Right atrium auricular region (tissue), 2 donors: Measurements from ENCODE around the gene RCBTB1. TPM values are rescaled to one million over a fixed set of nuclear protein-coding genes. Genes with fewer than 3 reads are reported as not detected.
A peak's percentile ranks its signal among the peaks of the same experiment; 100 is the strongest.

Source experiments
- DNase-seq: peaks from one replicate; pipeline ENCODE4 v3.0.0-alpha.2; 2019; ENCODE audit warnings: low spot score
- H3K27ac ChIP-seq, 2 donors: fragments of 200-600 bp; sonication (generic); 1 replicate in 1 of 2; 2 replicates in 1 of 2; pipeline ENCODE4 v1.5.1; 2016 to 2019
- H3K27me3 ChIP-seq, 2 donors: fragments of 200-600 bp; sonication (generic); one replicate each; pipeline versions ENCODE4 v1.5.1 to v1.6.0; 2017 to 2019
- H3K36me3 ChIP-seq: fragments of 200-600 bp; sonication (generic); one replicate; pipeline ENCODE4 v1.5.1; 2016
- H3K4me1 ChIP-seq, 2 donors: fragments of 200-600 bp; sonication (generic); one replicate each; pipeline versions ENCODE4 v1.5.1 to v1.6.0; 2017 to 2019
- H3K4me3 ChIP-seq, 2 donors: fragments of 200-600 bp; sonication (generic); 1 replicate in 1 of 2; 2 replicates in 1 of 2; pipeline ENCODE4 v1.5.1; 2017 to 2019; ENCODE audit warnings: mild to moderate bottlenecking in 1 of 2, moderate library complexity in 1 of 2
- H3K9me3 ChIP-seq, 2 donors: fragments of 200-600 bp; sonication (generic); one replicate each; pipeline ENCODE4 v1.5.1; 2019
- total RNA-seq, 2 donors: library from RNA; depleted of rRNA; stranded (reverse); fragments of >200 nt; gene quantifications; one replicate each; pipeline ENCODE4 v1.1.0, GENCODE V29; 2016
- TF ChIP-seq, protein P1 (sequence below), 2 donors: fragments of 200-600 bp; sonication (generic); IDR thresholded peaks; one replicate each; pipeline ENCODE4 v1.5.1; 2019; ENCODE audit warnings: antibody characterized with exemption in 2 of 2

Gene RCBTB1
- total RNA-seq, 2 donors from 2014 or later: 8.9 to 19.6 TPM

DNA sequence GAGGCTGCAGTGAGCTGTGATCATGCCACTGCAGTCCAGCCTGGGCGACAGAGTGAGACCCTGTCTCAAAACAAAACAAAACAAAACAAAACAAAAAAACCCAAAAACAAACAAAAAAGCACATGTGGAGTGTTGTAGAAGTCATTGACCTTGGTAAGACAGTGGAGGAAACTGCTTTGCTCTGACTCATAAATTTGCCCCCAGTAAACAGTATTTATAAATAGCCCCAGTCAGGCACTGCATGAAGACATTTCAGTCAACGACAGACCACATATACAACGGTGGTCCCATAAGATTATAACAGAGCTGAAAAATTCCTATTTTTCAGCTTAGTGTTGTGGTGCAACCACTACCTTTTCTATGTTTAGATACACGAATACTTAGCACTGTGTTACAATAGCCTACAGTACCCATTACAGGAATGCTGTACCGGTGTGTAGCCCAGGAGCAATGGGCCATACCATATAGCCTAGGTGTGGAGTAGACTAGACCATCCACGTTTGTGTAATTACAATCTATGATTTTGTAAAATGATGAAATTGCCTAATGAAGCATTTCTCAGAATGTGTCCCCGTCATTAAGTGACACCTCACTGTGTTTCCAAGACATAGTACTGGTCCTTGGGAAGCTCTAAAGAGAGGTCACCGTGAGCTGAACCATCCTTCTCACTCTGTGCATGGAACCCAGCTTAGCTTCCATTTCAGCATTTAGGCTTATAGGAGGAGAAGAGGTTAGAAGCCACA, 44.0 kb upstream of the RCBTB1 start:
- peak overlapping the region in 1 of 2 donors; percentile 37 for H3K27ac ChIP-seq

DNA sequence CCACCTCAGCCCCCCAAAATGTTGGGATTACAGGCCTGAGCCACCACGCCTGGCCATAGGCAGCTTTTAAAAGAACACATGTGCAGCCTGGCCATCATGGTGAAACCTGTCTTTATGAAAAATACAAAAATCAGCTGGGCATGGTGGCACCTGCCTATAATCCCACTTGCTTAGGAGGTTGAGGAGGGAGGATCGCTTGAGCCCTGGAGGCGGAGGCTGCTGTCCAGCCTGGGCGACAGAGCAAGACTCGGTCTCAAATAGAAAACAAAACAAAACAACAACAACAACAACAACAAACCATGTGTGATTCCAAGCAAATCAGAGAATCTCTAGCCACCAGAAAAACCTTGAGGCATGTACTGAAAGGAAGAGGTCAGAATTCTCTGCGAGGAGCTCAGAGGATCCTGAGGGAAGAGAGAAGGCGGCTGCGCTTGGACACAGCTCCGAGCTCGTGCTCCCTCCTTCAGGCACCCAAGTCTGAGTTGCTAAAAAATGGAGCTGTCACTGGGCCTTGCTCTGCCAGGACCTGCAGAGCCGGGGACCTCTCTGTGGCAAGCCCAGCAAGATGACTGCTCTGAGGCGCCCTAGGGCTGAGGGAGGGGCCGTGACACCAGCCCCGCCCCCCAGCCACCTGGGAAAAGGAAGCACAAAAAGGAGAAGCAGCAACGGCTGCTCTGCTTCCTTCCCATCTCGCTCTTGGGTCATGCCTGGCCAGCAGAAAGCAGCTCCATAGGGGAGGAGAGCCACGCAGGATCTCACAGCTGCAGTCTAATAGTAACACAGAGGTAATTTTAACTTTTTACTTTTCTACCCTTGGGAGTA, 42.7 kb upstream of the RCBTB1 start, which contains the start of gene ARL11:
Gene ARL11 (plus strand): TSS at position 677 of the 822 bp plus-strand sequence. CDS start 1,941 bp downstream, outside the sequence.
- Histone ChIP-seq H3K4me1 (peaks cover 0 to 18% of the 10 kb centered on the region in 2 donors), H3K4me3 (peak within 1 kb of the TSS in 1 of 2 donors; percentile 18), H3K36me3 (no peaks in the 10 kb centered on the region), H3K27ac (peak within 1 kb of the TSS; percentile 14 to 37), H3K27me3 (no peaks in the 10 kb centered on the region), H3K9me3 (no peaks in the 10 kb centered on the region)
- no peak for DNase-seq
- TF ChIP-seq, protein P1, sequence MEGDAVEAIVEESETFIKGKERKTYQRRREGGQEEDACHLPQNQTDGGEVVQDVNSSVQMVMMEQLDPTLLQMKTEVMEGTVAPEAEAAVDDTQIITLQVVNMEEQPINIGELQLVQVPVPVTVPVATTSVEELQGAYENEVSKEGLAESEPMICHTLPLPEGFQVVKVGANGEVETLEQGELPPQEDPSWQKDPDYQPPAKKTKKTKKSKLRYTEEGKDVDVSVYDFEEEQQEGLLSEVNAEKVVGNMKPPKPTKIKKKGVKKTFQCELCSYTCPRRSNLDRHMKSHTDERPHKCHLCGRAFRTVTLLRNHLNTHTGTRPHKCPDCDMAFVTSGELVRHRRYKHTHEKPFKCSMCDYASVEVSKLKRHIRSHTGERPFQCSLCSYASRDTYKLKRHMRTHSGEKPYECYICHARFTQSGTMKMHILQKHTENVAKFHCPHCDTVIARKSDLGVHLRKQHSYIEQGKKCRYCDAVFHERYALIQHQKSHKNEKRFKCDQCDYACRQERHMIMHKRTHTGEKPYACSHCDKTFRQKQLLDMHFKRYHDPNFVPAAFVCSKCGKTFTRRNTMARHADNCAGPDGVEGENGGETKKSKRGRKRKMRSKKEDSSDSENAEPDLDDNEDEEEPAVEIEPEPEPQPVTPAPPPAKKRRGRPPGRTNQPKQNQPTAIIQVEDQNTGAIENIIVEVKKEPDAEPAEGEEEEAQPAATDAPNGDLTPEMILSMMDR (IDR thresholded peaks at IDR 0.05): no peak

More for the DNA sequence above, 44.0 kb upstream of the RCBTB1 start:
- no peak for DNase-seq
- H3K9me3 ChIP-seq: no peaks in the 10 kb centered on the region
- peak overlapping the region in 1 of 2 donors; percentile 18 for H3K4me3 ChIP-seq
- no peaks in the 10 kb centered on the region for H3K36me3 ChIP-seq
- H3K27me3 ChIP-seq: no peaks in the 10 kb centered on the region
- TF ChIP-seq, protein P1 (IDR thresholded peaks at IDR 0.05): no peak
- peaks cover 0 to 18% of the 10 kb centered on the region in 2 donors for H3K4me1 ChIP-seq

DNA sequence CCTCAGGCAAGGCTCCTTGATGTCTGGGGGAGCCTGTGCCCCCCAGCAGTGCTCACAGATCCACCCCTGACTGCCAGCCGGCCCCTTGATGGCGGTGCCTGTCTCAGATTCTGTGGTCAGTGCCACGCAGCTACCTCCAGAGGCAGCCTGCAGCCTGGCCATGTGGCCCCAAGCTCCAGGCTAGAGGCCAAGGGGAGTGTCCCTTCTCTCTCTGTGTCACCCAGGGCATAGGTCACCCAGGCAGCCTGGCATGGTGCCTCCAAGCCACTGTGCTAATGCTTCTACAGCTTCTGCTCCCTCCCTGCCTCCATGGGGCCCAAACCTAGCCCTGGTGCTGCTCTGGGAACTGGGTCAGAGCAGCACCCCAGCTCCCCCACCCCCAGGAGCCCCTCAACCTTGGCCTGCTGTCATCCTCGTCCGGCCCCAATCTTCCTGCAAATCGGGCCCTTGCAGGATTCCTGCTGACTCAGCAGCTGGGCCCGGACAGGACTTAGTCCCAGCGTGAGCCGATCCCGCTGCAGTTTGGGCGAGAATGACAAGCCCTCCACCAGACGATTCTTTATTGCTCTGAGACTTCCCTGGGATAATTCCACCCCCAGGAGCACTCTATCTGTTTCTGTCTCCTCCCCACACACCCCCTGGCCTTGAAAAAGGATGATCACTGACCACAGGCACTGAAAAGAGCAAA, 40.2 kb upstream of the RCBTB1 start:
- Histone ChIP-seq H3K4me1 (peaks cover 0 to 22% of the 10 kb centered on the region in 2 donors), H3K36me3 (no peaks in the 10 kb centered on the region), H3K27me3 (no peaks in the 10 kb centered on the region), H3K9me3 (no peaks in the 10 kb centered on the region), H3K27ac (peak overlapping the region; percentile 22 to 63), H3K4me3 (no peak overlapping the region)
- no peak for DNase-seq
- TF ChIP-seq, protein P1 (IDR thresholded peaks at IDR 0.05): no peak

DNA sequence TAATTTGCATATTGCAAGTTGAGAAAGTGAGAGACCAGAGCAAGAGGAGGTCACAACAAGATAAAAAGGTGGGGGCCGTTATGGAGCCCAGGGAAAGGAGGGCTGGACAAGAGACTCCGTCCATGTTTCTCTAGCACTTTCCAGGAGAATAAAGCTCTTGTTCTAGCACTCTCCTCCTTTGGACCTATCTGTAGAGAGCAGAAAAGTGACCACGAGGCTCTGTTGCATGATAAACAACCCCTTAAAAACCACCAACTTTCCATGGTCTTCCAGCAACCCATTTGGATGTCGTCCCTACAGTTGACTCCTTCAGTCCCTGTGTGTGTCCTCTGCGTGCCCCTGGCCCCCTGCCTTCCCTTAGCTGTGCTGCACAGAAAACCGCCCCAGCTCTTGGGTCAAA, 38.9 kb upstream of the RCBTB1 start:
- H3K27ac ChIP-seq: peak overlapping the region in 1 of 2 donors; percentile 63
- H3K36me3 ChIP-seq: no peaks in the 10 kb centered on the region
- TF ChIP-seq, protein P1 (IDR thresholded peaks at IDR 0.05): no peak
- no peak overlapping the region for H3K4me3 ChIP-seq
- H3K4me1 ChIP-seq: peaks cover 0 to 27% of the 10 kb centered on the region in 2 donors
- no peak for DNase-seq
- no peaks in the 10 kb centered on the region for H3K27me3 ChIP-seq
- no peaks in the 10 kb centered on the region for H3K9me3 ChIP-seq

DNA sequence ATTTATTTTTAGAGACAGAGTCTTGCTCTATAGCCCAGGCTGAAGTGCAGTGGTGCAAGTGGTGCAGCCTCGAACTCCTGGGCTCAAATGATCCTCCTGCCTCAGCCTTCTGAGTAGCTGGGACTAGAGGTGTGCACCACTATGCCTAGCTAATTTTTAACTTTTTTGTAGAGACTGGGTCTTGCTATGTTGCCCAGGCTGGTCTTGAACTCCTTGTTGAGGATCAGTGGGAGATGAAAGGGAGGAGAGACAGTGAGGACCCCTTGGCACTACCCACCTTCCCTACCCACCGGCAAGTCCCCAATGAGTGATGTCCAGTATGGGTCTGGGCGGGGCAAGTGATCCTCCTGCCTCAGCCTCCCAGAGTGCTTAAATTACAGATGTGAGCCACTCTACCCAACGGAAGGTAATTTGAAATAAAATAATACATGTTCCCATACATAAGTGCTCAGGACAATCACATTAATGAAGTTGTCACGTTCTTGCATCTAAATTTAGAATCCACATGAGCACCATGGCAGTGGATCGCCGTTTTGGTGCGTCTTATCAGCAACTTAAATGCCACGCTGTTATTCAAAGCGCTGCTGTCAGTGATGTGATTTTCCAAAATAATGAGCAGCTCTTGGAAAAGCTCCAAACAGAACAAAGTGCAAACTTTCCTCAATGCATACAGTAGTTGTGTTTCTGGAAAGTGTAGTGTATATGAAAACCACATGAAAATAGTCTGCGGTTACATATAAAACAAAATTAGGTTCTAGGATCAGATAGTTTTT, 37.0 kb upstream of the RCBTB1 start:
- peak; percentile 66 for DNase-seq
- no peaks in the 10 kb centered on the region for H3K27me3 ChIP-seq
- H3K4me3 ChIP-seq: no peak overlapping the region
- H3K27ac ChIP-seq: peak overlapping the region; percentile 73 to 88
- no peaks in the 10 kb centered on the region for H3K36me3 ChIP-seq
- H3K9me3 ChIP-seq: no peaks in the 10 kb centered on the region
- H3K4me1 ChIP-seq: peaks cover 0 to 19% of the 10 kb centered on the region in 2 donors
- TF ChIP-seq, protein P1 (IDR thresholded peaks at IDR 0.05): no peak
